GM10248 (cell line): ENCODE results near the gene PRKAR2A.

Source experiments
- CTCF ChIA-PET: fragments of 300-600 bp; sonication (Branson Sonifier 250); formaldehyde crosslinking; extraction: SDS; loops from one replicate; lab custom pipeline; 2021; ENCODE audit warnings: antibody characterized with exemption; lab: Yijun Ruan, JAX
- POLR2A ChIA-PET: fragments of 350-650 bp; sonication (Branson Sonifier 250); formaldehyde crosslinking; extraction: SDS; loops from one replicate; lab custom pipeline; 2020; ENCODE audit warnings: antibody characterized with exemption; lab: Yijun Ruan, JAX
- DNase-seq: peaks from one replicate; pipeline ENCODE4 v3.0.0; 2012; ENCODE audit errors: extremely low spot score
- TF ChIP-seq, protein P1 (sequence below): IDR thresholded peaks from 2 replicates; pipeline ENCODE4 v1.5.1; 2012; ENCODE audit warnings: mild to moderate bottlenecking, low read depth; ENCODE audit errors: extremely low read depth, missing control alignments, control extremely low read depth

PRKAR2A gene

DNA sequence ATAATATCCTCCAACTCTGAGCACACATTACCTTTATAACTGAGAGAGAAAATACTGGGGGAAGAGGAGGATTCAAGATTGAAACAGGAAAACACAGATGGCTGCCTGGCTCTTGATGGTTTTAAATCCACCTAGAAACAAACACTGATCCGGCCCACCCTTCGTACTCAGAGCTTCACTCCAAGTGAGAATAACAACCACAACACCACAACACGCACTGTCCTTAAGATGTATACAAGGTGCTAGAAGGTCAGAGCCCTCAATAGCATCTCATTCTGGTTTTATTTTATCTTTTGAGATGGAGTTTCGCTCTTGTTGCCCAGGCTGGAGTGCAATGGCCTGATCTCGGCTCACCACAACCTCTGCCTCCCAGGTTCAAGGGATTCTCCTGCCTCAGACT is 140.5 kb downstream of the PRKAR2A start:
- TF ChIP-seq, protein P1, sequence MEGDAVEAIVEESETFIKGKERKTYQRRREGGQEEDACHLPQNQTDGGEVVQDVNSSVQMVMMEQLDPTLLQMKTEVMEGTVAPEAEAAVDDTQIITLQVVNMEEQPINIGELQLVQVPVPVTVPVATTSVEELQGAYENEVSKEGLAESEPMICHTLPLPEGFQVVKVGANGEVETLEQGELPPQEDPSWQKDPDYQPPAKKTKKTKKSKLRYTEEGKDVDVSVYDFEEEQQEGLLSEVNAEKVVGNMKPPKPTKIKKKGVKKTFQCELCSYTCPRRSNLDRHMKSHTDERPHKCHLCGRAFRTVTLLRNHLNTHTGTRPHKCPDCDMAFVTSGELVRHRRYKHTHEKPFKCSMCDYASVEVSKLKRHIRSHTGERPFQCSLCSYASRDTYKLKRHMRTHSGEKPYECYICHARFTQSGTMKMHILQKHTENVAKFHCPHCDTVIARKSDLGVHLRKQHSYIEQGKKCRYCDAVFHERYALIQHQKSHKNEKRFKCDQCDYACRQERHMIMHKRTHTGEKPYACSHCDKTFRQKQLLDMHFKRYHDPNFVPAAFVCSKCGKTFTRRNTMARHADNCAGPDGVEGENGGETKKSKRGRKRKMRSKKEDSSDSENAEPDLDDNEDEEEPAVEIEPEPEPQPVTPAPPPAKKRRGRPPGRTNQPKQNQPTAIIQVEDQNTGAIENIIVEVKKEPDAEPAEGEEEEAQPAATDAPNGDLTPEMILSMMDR, result no peak
- ChIA-PET POLR2A (interaction anchor here (0.6 to 1.1 kb wide), 2 partner anchors 10 to 208 kb away, joined by 4 to 6 read pairs; partner anchors contain the start of gene IP6K2), CTCF (interaction anchor here (1.3 to 6.2 kb wide), 5 partner anchors 10 to 33 kb away, joined by 3 to 29 read pairs (median 8); partner anchors contain the start of genes IP6K2 and NCKIPSD)
- no peak for DNase-seq

DNA sequence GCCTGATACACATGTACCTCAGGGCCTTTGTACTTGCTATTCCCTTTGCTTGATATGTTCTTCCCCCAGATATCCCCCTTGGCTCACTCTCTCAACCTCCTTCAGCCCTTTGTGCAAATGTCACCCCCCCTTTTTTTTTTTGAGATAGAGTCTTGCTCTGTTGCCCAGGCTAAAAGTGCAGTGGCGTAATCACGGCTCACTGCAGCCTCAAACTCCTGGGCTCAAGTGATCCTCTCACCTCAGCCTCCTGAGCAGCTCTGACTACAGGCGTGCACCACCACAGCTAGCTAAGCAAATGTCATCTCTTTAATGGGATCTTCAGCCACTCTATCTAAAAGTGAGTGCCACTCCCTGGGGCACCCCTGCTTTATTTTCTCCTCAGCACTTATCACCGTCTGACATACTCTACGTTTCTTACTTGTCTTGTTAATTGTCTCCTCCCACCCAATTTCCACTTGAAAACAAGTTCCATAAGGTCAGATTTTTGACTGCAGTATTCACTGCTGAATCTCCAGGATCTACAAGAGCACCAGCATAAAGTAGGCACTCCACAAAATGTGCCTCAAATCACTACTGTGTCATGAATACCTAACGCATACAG is 145.3 kb downstream of the PRKAR2A start:
- ChIA-PET POLR2A (no interaction called here), CTCF (interaction anchor here (1.0 kb wide), 1 partner anchor 17 kb away, joined by 3 read pairs; the partner anchor contains the start of gene NCKIPSD)
- TF ChIP-seq, protein P1, result no peak
- DNase-seq, result no peak

DNA sequence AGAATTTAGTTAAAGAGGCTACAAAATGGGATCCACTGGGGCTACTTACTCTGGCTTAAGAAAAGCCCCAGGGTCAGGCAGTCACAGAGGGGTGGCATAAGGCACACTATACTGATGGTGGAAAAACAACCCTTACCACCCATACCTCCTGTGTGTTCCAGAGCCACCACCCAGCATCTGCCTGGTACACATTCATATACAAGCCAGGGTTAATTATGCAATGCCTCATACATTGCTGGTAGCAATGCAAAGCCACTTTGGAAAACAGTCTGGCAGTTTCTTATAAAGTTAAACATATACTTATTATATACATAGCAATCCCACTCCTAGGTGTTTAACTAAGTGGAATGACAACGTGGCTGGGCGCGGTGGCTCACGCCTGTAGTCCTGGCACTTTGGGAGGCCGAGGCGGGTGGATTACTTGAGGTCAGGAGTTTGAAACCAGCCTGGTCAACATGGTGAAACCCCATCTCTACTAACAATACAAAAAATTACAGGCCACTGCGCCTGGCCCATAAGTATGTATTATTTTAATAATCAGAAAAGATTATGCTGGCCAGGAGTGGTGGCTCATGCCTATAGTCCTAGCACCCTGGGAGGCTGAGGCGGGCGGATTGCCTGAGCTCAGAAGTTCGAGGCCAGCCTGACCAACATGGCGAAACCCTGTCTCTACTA is 146.8 kb downstream of the PRKAR2A start:
- CTCF ChIA-PET, result no interaction called here
- POLR2A ChIA-PET, result no interaction called here
- TF ChIP-seq, protein P1, result no peak
- DNase-seq, result no peak

DNA sequence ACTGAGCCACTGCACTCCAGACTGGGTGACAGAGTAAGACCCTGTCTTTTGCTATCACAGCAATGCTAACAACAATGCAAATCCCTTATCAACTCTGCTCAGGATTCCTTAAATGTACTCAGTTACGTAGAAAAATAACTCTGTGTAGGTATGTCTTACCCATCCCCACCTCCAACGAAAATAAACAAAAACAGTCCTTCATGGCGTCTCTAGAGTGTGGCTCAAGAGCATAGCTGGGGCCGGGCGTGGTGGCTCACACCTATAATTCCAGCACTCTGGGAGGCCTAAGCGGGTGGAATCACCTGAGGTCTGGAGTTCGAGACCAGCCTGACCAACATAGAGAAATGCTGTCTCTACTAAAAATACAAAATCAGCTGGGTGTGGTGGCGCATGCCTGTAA is 148.8 kb downstream of the PRKAR2A start:
- ChIA-PET CTCF (interaction anchor here (2.8 kb wide), 1 partner anchor 12 kb away, joined by 18 read pairs; the partner anchor contains the start of gene NCKIPSD), POLR2A (interaction anchor here (0.6 to 0.7 kb wide), 2 partner anchors 63 to 140 kb away, joined by 3 to 5 read pairs; no protein-coding TSS in a partner anchor)
- TF ChIP-seq, protein P1, result no peak
- DNase-seq, result no peak

DNA sequence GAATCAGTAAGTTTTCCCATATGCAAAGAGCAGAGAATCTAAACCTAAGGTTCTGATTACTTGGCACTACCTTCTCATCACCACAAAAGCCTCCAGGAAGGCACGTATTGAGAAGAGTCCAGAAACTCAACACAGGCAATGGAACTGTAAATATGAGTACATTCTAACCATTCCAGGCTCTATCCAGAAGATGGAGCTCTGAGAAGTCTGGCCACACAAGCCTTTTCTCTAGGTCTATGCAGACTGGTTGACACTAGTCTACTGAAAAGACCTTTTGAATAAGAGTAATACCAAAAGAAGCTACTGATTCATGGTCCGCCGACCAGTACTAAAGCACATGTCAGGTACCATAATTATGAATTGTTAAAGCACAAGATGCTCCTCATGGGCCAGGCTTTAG is 149.7 kb downstream of the PRKAR2A start:
- POLR2A ChIA-PET, result interaction anchor here (0.6 kb wide), 1 partner anchor 141 kb away, joined by 5 read pairs; no protein-coding TSS in a partner anchor
- TF ChIP-seq, protein P1, result no peak
- CTCF ChIA-PET, result interaction anchor here (1.6 to 3.2 kb wide), 3 partner anchors 10 to 18 kb away, joined by 3 to 18 read pairs (median 16); partner anchors contain the start of gene NCKIPSD
- no peak for DNase-seq

DNA sequence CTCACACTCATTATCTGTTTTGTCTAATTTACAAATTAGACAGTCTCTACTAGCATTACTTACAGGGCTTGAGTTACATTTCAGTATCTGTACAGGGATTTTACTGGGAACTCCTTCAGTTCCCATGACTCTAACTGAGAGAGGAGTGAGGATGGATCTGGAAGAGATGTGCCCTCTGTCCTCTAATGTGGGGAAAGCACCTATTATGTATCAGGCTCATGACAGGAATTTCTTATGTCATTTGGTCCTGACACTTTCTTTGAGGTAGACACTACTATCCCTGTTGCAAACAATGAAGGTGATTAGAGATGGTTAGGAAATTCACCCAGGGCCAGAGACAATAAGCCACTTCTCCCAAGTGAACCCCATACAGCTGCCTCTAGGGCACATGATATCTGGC is 151.1 kb downstream of the PRKAR2A start:
- ChIA-PET POLR2A (interaction anchor here (0.5 kb wide), 1 partner anchor 8 kb away, joined by 3 read pairs; no protein-coding TSS in a partner anchor), CTCF (interaction anchor here (1.7 to 3.2 kb wide), 2 partner anchors 10 to 11 kb away, joined by 13 to 16 read pairs; partner anchors contain the start of gene NCKIPSD)
- DNase-seq, result no peak
- TF ChIP-seq, protein P1, result no peak
